ENCODE data around the gene NTSR2. TPM values are rescaled to one million over a fixed set of nuclear protein-coding genes. Genes with fewer than 3 reads are reported as not detected.

Gene NTSR2
- total RNA-seq: not detected in 2 replicates

GRCh38 chr2:11669454-11670291 is at the start of gene NTSR2:
Gene NTSR2, minus strand, starts transcription at chr2:11670195. Its CDS starts 66 bp downstream, at chr2:11670129.

Other genes starting within 250 kb of the NTSR2 start
- 5.0 and 9.1 TPM in 2 replicates for gene E2F6, start 204.0 kb downstream of the NTSR2 start, total RNA-seq
- 1.7 and 2.3 TPM in 2 replicates for gene GREB1, start 136.2 kb downstream of the NTSR2 start, total RNA-seq
- 55.7 and 61.8 TPM in 2 replicates for gene LPIN1, start 76.4 kb upstream of the NTSR2 start, total RNA-seq

All from cardiac ventricle fibroblast (primary cell).